ENCODE measurements around the gene DDX47.
"Not testable (repeated sequence)": the region's sequence is repeated elsewhere in the genome, so short reads cannot be mapped to it uniquely, and the experiment has no call there.

DDX47 gene

GRCh38 chr12:12823300-12823699 lies 10.2 kb downstream of the DDX47 start:
- no peak for DNase-seq

- DNase-seq = no peak
Measured at GRCh38 chr12:12823811-12824210, 10.7 kb downstream of the DDX47 start.

- DNase-seq = no peak
Measured at GRCh38 chr12:12835378-12836146, 22.4 kb downstream of the DDX47 start.

GRCh38 chr12:12836571-12836970 lies 23.4 kb downstream of the DDX47 start:
- DNase-seq = no peak

- DNase-seq = peak; percentile 45
Measured at GRCh38 chr12:12837025-12837812, 24.1 kb downstream of the DDX47 start.

GRCh38 chr12:12837813-12838153 lies 24.6 kb downstream of the DDX47 start:
- no peak for DNase-seq

GRCh38 chr12:12839003-12839395 lies 25.9 kb downstream of the DDX47 start:
- DNase-seq = no peak

- not testable (repeated sequence) for DNase-seq
Measured at GRCh38 chr12:12839439-12839838, 26.3 kb downstream of the DDX47 start.

- DNase-seq = peak; percentile 31
Measured at GRCh38 chr12:12839873-12840579, 26.9 kb downstream of the DDX47 start.

GRCh38 chr12:12840580-12840899 lies 27.4 kb downstream of the DDX47 start:
- no peak for DNase-seq

- DNase-seq = not testable (repeated sequence)
Measured at GRCh38 chr12:12841428-12841827, 28.3 kb downstream of the DDX47 start.

- no peak for DNase-seq
Measured at GRCh38 chr12:12845794-12846243, 32.7 kb downstream of the DDX47 start.

GRCh38 chr12:12846780-12847179 lies 33.6 kb downstream of the DDX47 start:
- not testable (repeated sequence) for DNase-seq

- no peak for DNase-seq
Measured at GRCh38 chr12:12853435-12853834, 40.3 kb downstream of the DDX47 start.

GRCh38 chr12:12859690-12860089 lies 46.5 kb downstream of the DDX47 start:
- DNase-seq = no peak

- DNase-seq = no peak
Measured at GRCh38 chr12:12864243-12864642, 51.1 kb downstream of the DDX47 start.

- no peak for DNase-seq
Measured at GRCh38 chr12:12868477-12869235, 55.5 kb downstream of the DDX47 start.

GRCh38 chr12:12870465-12870864 lies 57.3 kb downstream of the DDX47 start:
- DNase-seq = no peak

- no peak for DNase-seq
Measured at GRCh38 chr12:12871587-12872138, 58.5 kb downstream of the DDX47 start.

- DNase-seq = no peak
Measured at GRCh38 chr12:12872139-12872933, 59.2 kb downstream of the DDX47 start.

GRCh38 chr12:12872934-12873275 lies 59.8 kb downstream of the DDX47 start:
- DNase-seq = no peak

- DNase-seq = no peak
Measured at GRCh38 chr12:12874029-12874428, 60.9 kb downstream of the DDX47 start.
